ENCODE results near the gene PIP4P1. TPM values are rescaled to one million over a fixed set of nuclear protein-coding genes. Genes with fewer than 3 reads are reported as not detected.
A peak's percentile ranks its signal among the peaks of the same experiment; 100 is the strongest.

PIP4P1 gene
- total RNA-seq, 3 donors from 2014 or later (not counting 1 experiment from before 2014, with no cell fraction given): 61.5 to 68.2 (median 63.3) TPM

DNA sequence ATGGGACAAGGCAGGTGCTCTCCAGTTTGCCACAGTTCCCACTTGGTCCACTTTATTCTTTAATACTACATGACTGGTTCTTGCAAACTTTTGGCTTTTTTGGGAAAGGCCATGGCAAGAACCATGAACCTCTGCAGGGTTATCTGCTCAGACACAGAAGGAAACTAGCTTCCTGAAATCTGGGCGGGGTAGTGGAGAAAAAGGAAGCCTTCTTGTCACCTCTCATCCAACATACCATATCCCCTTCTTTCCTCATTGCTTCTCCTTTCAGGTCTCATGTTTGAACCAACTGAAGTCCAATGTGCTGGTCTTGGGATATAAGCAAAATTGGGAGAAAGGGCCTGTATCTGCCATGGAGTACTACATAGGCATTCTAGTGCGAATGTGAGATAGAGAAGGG, 19.8 kb downstream of the PIP4P1 start:
- Mint-ChIP-seq H3K4me3 (no peak overlapping the region), H3K27ac (no peak overlapping the region), H3K36me3 (no peaks in the 10 kb centered on the region), H3K9me3 (no peaks in the 10 kb centered on the region), H3K4me1 (peaks cover 8 to 9% of the 10 kb centered on the region in 2 donors), H3K27me3 (ENCODE audit: low read depth in 2 of 2) (no peaks in the 10 kb centered on the region)
- no peaks in the 10 kb centered on the region for H3K27me3 ChIP-seq (ENCODE audit: control insufficient read depth, insufficient read depth, low read length)
- WGBS (ENCODE audit: insufficient coverage): 92% methylated on average over 1 of the region's 2 CpGs
- DNase-seq (no peak), ATAC-seq (no peak)
- TF ChIP-seq, protein P1, sequence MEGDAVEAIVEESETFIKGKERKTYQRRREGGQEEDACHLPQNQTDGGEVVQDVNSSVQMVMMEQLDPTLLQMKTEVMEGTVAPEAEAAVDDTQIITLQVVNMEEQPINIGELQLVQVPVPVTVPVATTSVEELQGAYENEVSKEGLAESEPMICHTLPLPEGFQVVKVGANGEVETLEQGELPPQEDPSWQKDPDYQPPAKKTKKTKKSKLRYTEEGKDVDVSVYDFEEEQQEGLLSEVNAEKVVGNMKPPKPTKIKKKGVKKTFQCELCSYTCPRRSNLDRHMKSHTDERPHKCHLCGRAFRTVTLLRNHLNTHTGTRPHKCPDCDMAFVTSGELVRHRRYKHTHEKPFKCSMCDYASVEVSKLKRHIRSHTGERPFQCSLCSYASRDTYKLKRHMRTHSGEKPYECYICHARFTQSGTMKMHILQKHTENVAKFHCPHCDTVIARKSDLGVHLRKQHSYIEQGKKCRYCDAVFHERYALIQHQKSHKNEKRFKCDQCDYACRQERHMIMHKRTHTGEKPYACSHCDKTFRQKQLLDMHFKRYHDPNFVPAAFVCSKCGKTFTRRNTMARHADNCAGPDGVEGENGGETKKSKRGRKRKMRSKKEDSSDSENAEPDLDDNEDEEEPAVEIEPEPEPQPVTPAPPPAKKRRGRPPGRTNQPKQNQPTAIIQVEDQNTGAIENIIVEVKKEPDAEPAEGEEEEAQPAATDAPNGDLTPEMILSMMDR (IDR thresholded peaks at IDR 0.05): no peak
- H3K9me3 ChIP-seq (ENCODE audit: control insufficient read depth, insufficient read depth, low read length): no peaks in the 10 kb centered on the region
- intact Hi-C loops (cut with micrococcal nuclease): loop anchor here (1.0 kb wide), 1 partner anchor 26 kb away; no protein-coding TSS in a partner anchor
- peaks cover 28% of the 10 kb centered on the region for H3K4me1 ChIP-seq (ENCODE audit: control insufficient read depth, insufficient read depth, low read length)
- no peak overlapping the region for H3K27ac ChIP-seq (ENCODE audit: low read length)
- no peak overlapping the region for H3K4me3 ChIP-seq (ENCODE audit: low read length)
- H3K36me3 ChIP-seq (ENCODE audit: control insufficient read depth, insufficient read depth, low read length): peaks cover 9% of the 10 kb centered on the region

DNA sequence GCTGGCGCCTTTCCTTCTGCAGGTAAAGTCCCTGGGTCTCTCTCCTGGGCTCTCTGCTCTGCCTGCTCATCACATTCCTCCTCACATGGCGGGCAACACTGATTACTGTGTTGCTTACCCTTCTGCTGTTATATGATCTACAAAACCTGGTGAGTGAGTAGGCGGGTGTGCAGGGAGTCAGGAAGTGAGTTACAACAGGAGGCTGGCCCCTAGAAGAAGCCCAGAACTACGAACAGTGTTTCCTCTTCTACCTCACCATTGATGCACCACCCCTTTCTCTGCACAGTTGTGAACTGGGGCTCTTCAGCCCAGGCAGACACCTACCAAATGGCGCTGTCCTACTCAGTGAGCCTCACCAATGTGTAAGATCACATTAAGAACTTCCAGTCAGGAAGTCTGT, 20.4 kb downstream of the PIP4P1 start:
- H3K36me3 ChIP-seq (ENCODE audit: control insufficient read depth, insufficient read depth, low read length): peaks cover 3% of the 10 kb centered on the region
- peaks cover 8 to 9% of the 10 kb centered on the region in 2 donors for H3K4me1 Mint-ChIP-seq
- no peaks in the 10 kb centered on the region for H3K9me3 ChIP-seq (ENCODE audit: control insufficient read depth, insufficient read depth, low read length)
- TF ChIP-seq, protein P1 (IDR thresholded peaks at IDR 0.05): no peak
- H3K27me3 Mint-ChIP-seq (ENCODE audit: low read depth in 2 of 2): no peaks in the 10 kb centered on the region
- no peaks in the 10 kb centered on the region for H3K36me3 Mint-ChIP-seq
- peak in 1 of 2 donors; percentile 56 for DNase-seq
- no peak overlapping the region for H3K4me3 Mint-ChIP-seq
- intact Hi-C loops (cut with micrococcal nuclease): loop anchor here (1.0 kb wide), 1 partner anchor 26 kb away; no protein-coding TSS in a partner anchor
- no peak overlapping the region for H3K27ac ChIP-seq (ENCODE audit: low read length)
- H3K4me1 ChIP-seq (ENCODE audit: control insufficient read depth, insufficient read depth, low read length): peaks cover 28% of the 10 kb centered on the region
- WGBS (ENCODE audit: insufficient coverage): 24% methylated on average over 4 of the region's 5 CpGs
- peak; percentile 39 to 99 (median 77) for ATAC-seq
- H3K27ac Mint-ChIP-seq: peak overlapping the region; percentile 32 to 68
- no peak overlapping the region for H3K4me3 ChIP-seq (ENCODE audit: low read length)
- no peaks in the 10 kb centered on the region for H3K9me3 Mint-ChIP-seq
- no peaks in the 10 kb centered on the region for H3K27me3 ChIP-seq (ENCODE audit: control insufficient read depth, insufficient read depth, low read length)

DNA sequence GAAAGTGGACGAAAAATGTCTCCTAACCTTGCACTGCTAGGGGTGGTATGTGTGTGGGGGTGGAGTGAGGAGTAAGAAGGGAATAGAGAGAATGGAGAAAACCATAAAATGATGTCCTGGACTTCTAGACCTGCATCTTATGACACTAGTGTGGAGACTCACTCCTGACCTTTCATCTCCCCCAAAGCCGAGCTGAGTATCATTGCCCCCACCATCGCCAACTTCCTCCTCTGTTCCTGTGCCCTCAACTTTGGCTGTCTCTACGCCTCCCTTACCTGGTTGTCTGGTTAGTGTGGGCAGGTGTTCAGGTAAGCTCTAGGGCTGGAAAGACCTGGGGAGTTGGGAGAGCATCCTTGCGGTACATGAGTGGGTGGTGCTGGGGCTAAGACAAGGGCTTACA, 20.8 kb downstream of the PIP4P1 start:
- H3K27me3 ChIP-seq (ENCODE audit: control insufficient read depth, insufficient read depth, low read length): no peaks in the 10 kb centered on the region
- peaks cover 28% of the 10 kb centered on the region for H3K4me1 ChIP-seq (ENCODE audit: control insufficient read depth, insufficient read depth, low read length)
- DNase-seq: no peak
- no peak for ATAC-seq
- Mint-ChIP-seq H3K4me1 (peaks cover 8 to 9% of the 10 kb centered on the region in 2 donors), H3K27me3 (ENCODE audit: low read depth in 2 of 2) (no peaks in the 10 kb centered on the region), H3K9me3 (no peaks in the 10 kb centered on the region), H3K27ac (peak overlapping the region; percentile 32 to 68), H3K36me3 (no peaks in the 10 kb centered on the region), H3K4me3 (no peak overlapping the region)
- H3K27ac ChIP-seq (ENCODE audit: low read length): no peak overlapping the region
- WGBS (ENCODE audit: insufficient coverage): 81% methylated on average over 4 of the region's 5 CpGs
- no peaks in the 10 kb centered on the region for H3K9me3 ChIP-seq (ENCODE audit: control insufficient read depth, insufficient read depth, low read length)
- TF ChIP-seq, protein P1 (IDR thresholded peaks at IDR 0.05): no peak
- peaks cover 2% of the 10 kb centered on the region for H3K36me3 ChIP-seq (ENCODE audit: control insufficient read depth, insufficient read depth, low read length)
- H3K4me3 ChIP-seq (ENCODE audit: low read length): no peak overlapping the region
- intact Hi-C loops (cut with micrococcal nuclease): no loop called here

DNA sequence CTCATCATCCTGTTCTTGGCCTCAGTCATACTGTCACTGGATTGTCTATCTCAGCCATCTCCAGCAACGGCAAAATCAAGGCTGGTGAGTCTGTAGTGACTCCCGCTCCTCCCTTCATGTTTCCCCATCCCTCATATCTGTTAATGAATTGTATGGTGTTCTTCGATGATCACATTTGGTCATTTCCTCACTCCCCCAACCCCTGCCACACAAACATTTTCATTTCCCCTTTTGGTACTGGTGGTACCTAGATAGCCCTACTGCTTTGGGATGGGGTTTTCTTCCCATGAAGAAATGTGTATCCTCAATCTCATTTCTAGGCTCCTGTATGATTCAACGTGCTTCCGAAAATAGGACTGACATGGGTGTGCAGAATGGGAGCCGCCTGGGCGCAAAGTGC, 22.6 kb downstream of the PIP4P1 start:
- no peak for ATAC-seq

More for the DNA sequence above, 22.6 kb downstream of the PIP4P1 start:
- no peaks in the 10 kb centered on the region for H3K27me3 ChIP-seq (ENCODE audit: control insufficient read depth, insufficient read depth, low read length)
- WGBS (ENCODE audit: insufficient coverage): 89% methylated on average over 5 of the region's 7 CpGs
- H3K4me3 ChIP-seq (ENCODE audit: low read length): no peak overlapping the region
- TF ChIP-seq, protein P1 (IDR thresholded peaks at IDR 0.05): no peak
- H3K27ac ChIP-seq (ENCODE audit: low read length): no peak overlapping the region
- intact Hi-C loops (cut with micrococcal nuclease): no loop called here
- no peak overlapping the region for H3K27ac Mint-ChIP-seq
- no peaks in the 10 kb centered on the region for H3K36me3 ChIP-seq (ENCODE audit: control insufficient read depth, insufficient read depth, low read length)
- H3K27me3 Mint-ChIP-seq (ENCODE audit: low read depth in 2 of 2): no peaks in the 10 kb centered on the region
- no peaks in the 10 kb centered on the region for H3K36me3 Mint-ChIP-seq
- no peaks in the 10 kb centered on the region for H3K9me3 Mint-ChIP-seq
- H3K9me3 ChIP-seq (ENCODE audit: control insufficient read depth, insufficient read depth, low read length): no peaks in the 10 kb centered on the region
- DNase-seq: no peak
- H3K4me1 Mint-ChIP-seq: peaks cover 8 to 9% of the 10 kb centered on the region in 2 donors
- H3K4me1 ChIP-seq (ENCODE audit: control insufficient read depth, insufficient read depth, low read length): peaks cover 28% of the 10 kb centered on the region
- no peak overlapping the region for H3K4me3 Mint-ChIP-seq

Data from natural killer cell (primary cell).